ENCODE measurements around the gene RNF121.

RNF121 gene

DNA sequence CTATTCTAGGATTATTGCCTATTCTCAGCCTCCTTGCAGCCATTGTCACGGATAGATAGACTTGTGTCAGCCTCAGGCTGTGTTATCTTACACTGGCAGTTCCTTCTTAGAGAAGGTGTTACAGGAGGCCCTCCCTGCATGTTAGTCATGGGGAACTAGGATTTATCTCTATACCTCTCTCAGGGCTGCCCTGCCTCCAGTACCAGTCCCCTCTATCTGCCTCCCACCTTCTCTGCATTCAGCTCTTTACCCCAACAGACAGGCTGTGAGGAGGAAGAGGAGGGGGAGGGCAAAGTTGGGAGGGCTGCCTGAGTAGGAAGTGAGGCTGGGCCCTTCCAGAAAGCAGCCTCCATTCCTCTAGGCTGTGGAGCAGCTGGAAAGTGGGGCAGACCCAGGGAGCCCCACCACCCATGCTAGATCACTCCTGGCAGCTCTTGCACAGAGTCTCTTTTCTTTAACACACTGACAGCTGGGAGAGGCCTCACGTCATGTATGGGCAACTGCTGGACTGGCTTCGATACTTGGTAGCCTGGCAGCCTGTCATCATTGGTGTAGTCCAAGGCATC, 67.0 kb downstream of the RNF121 start:
- TF ChIP-seq, protein P1, sequence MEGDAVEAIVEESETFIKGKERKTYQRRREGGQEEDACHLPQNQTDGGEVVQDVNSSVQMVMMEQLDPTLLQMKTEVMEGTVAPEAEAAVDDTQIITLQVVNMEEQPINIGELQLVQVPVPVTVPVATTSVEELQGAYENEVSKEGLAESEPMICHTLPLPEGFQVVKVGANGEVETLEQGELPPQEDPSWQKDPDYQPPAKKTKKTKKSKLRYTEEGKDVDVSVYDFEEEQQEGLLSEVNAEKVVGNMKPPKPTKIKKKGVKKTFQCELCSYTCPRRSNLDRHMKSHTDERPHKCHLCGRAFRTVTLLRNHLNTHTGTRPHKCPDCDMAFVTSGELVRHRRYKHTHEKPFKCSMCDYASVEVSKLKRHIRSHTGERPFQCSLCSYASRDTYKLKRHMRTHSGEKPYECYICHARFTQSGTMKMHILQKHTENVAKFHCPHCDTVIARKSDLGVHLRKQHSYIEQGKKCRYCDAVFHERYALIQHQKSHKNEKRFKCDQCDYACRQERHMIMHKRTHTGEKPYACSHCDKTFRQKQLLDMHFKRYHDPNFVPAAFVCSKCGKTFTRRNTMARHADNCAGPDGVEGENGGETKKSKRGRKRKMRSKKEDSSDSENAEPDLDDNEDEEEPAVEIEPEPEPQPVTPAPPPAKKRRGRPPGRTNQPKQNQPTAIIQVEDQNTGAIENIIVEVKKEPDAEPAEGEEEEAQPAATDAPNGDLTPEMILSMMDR (IDR thresholded peaks at IDR 0.05; ENCODE audit: low read depth, low read length), result no peak
- DNase-seq (ENCODE audit: low read depth, low spot score), result no peak
- H3K4me3 ChIP-seq (ENCODE audit: low read depth, low read length), result no peak overlapping the region
- in situ Hi-C loops (cut with HindIII; ENCODE audit: low sequenced_read_pairs), result no loop called here

DNA sequence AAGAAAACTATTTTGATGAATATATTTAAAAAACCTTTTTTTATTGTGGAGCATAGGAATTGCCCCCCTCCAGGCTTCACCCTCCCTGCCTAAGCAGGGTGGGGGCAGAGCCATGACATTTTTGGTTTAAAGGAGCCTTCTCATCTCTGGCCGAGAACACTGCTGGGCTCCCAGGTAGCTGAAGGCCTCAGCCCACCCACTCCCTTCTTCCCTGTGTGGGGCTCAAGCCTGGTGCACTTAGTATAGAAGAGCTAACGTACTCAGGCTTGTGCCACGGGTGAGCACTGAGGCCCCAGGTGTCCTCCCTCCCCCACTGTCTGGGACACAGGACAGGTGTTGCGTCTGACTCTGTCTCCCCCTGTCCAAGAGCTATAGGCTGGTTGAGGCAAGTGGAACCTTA, 67.7 kb downstream of the RNF121 start:
- no peak for DNase-seq (ENCODE audit: low read depth, low spot score)
- TF ChIP-seq, protein P1 (IDR thresholded peaks at IDR 0.05; ENCODE audit: low read depth, low read length), result no peak
- no peak overlapping the region for H3K4me3 ChIP-seq (ENCODE audit: low read depth, low read length)
- in situ Hi-C loops (cut with HindIII; ENCODE audit: low sequenced_read_pairs), result no loop called here

DNA sequence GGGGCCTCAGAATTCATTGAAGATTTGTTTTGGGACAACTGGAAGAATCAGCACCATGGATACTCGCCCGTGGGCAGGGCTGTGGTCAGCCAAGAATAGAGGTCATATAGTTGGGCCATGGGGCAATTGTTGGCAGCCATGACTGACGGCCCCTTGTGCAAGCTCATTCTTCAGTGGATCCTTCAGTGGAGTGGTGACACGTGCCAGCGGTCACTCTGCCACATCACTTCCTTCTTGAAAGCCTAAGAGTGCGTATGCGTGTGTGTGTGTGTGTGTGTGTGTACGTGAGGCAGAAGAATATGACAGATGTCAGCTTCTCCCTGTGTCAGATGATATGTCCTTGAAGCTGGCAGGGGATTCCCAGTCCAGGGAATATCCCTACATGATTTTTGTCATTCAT, 68.1 kb downstream of the RNF121 start:
- TF ChIP-seq, protein P1 (IDR thresholded peaks at IDR 0.05; ENCODE audit: low read depth, low read length), result no peak
- H3K4me3 ChIP-seq (ENCODE audit: low read depth, low read length), result no peak overlapping the region
- in situ Hi-C loops (cut with HindIII; ENCODE audit: low sequenced_read_pairs), result no loop called here
- DNase-seq (ENCODE audit: low read depth, low spot score), result no peak

DNA sequence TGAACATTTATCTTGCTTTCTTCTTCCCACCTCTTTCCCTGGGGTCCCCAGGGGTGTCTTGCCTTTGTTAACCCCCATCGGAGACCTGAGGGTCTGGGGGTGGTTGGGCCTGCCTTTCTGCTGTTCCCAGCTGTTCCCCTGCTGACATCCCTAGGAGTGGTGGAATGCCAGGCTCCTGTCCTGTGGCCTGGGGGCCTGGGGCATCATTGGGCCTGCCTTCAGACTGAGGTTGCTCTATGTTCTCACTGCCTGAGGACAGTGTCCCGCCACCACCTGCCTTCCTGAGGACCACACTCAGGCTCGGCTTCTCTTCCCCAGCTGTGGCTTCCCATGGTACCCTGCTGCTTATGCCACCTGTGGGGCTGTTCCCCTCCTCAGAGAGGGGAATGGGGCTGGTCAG, 68.7 kb downstream of the RNF121 start:
- TF ChIP-seq, protein P1 (IDR thresholded peaks at IDR 0.05; ENCODE audit: low read depth, low read length), result no peak
- in situ Hi-C loops (cut with HindIII; ENCODE audit: low sequenced_read_pairs), result no loop called here

DNA sequence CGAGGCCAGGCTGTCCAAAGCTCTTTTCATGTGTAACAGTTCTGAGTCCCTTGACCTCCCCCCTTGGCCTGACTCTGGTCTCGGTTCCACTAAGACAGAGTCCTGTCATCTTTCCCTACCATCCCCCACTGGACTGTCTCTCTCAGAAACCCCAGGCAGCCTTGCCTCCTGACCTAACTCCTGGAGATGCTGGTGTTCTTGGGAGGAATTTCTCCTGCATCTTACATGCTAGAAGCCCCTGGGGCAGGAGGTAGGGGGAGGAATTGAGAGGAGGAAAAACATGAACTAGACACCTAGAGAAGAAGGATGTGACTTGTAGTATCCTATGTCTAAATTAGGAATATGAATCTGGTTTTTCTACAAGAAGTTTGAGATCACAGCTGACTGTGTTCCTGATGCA, 69.2 kb downstream of the RNF121 start:
- in situ Hi-C loops (cut with HindIII; ENCODE audit: low sequenced_read_pairs), result no loop called here
- DNase-seq (ENCODE audit: low read depth, low spot score), result no peak
- H3K4me3 ChIP-seq (ENCODE audit: low read depth, low read length), result no peak overlapping the region
- TF ChIP-seq, protein P1 (IDR thresholded peaks at IDR 0.05; ENCODE audit: low read depth, low read length), result no peak

More for the DNA sequence above, 68.7 kb downstream of the RNF121 start:
- DNase-seq (ENCODE audit: low read depth, low spot score), result no peak
- no peak overlapping the region for H3K4me3 ChIP-seq (ENCODE audit: low read depth, low read length)

DNA sequence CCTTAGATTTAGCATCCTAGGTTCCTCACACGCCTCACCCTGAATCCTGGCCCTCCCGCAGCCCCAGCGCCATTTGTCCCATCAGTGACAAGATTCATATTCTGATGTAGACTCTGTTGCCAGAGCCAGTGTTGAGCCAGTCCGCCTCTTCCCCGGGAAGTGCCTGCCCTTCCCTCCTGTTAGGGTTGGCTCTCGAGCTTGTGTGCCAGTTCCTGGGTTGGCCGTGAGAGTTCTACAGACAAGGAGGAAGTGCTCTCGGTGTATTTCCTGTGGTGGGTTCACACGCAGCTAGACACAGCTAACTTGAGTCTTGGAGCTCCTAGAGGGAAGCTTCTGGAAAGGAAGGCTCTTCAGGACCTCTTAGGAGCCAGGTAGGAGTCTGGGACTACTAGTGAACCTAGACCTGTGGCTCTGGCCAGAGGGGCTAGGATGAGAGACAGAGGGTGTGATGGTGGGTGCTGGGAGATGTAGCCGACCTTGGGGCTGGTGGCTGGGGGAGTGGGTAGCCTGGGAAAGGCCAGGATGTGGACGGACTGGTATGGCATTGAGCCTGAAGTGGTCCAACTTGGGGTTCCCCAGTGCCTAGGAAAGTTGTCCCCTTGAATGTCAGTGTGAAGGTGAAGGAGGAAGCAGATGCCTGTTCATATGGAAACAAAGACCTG, 69.9 kb downstream of the RNF121 start, which contains the start of gene IL18BP:
IL18BP (plus strand) TSS at position 261 of the 662 bp plus-strand sequence. CDS start 1,076 bp downstream, outside the sequence.
- no peak within 1 kb of the TSS for H3K4me3 ChIP-seq (ENCODE audit: low read depth, low read length)
- TF ChIP-seq, protein P1 (IDR thresholded peaks at IDR 0.05; ENCODE audit: low read depth, low read length), result no peak
- no peak for DNase-seq (ENCODE audit: low read depth, low spot score)
- in situ Hi-C loops (cut with HindIII; ENCODE audit: low sequenced_read_pairs), result no loop called here
